ENCODE measurements around the gene PSD.

PSD gene

DNA sequence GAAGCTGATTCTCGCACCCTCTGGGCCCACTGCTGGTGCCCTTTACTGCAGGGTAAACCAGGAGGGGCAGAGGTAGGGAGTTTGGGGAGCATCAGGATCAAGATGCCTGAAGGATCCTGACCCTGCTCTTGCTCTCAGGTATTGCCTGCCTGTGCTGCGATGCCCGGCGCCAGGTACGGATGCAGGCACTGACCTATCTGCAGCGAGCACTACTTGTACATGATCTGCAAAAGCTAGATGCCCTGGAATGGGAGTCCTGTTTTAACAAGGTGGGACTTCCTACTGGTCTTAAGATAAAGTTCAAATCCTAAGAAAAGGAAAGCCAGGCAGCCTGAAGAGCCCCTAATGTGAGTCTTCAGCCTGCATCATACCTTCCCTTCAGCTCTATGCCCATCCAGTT, 39.2 kb downstream of the PSD start:
- TF ChIP-seq, protein P1, sequence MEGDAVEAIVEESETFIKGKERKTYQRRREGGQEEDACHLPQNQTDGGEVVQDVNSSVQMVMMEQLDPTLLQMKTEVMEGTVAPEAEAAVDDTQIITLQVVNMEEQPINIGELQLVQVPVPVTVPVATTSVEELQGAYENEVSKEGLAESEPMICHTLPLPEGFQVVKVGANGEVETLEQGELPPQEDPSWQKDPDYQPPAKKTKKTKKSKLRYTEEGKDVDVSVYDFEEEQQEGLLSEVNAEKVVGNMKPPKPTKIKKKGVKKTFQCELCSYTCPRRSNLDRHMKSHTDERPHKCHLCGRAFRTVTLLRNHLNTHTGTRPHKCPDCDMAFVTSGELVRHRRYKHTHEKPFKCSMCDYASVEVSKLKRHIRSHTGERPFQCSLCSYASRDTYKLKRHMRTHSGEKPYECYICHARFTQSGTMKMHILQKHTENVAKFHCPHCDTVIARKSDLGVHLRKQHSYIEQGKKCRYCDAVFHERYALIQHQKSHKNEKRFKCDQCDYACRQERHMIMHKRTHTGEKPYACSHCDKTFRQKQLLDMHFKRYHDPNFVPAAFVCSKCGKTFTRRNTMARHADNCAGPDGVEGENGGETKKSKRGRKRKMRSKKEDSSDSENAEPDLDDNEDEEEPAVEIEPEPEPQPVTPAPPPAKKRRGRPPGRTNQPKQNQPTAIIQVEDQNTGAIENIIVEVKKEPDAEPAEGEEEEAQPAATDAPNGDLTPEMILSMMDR (IDR thresholded peaks at IDR 0.05; ENCODE audit: low read depth, low read length, missing control alignments) = no peak
- DNase-seq (ENCODE audit: extremely low read depth, low read depth) = no peak
- no peak overlapping the region for H3K4me3 ChIP-seq (replicated peaks; ENCODE audit: low read depth, low read length)

DNA sequence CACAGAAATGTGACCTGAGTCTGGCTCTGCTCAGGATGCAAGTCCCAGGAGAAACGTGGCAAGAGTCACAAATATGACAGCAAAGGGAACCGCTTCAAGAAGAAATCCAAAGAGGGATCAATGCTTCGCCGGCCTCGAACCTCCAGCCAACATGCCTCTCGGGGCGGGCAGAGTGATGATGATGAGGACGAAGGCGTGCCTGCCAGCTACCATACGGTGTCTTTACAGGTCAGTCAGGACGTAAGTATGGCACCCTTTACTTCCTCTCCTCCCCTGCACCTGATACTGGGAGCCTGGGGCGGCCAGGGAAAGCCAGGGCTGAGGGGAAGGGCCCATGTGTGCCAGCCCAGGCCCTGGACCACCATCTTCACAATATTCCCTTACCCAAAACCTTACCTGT, 41.7 kb downstream of the PSD start:
- DNase-seq (ENCODE audit: extremely low read depth, low read depth) = no peak
- no peak overlapping the region for H3K4me3 ChIP-seq (replicated peaks; ENCODE audit: low read depth, low read length)
- TF ChIP-seq, protein P1 (IDR thresholded peaks at IDR 0.05; ENCODE audit: low read depth, low read length, missing control alignments) = no peak

DNA sequence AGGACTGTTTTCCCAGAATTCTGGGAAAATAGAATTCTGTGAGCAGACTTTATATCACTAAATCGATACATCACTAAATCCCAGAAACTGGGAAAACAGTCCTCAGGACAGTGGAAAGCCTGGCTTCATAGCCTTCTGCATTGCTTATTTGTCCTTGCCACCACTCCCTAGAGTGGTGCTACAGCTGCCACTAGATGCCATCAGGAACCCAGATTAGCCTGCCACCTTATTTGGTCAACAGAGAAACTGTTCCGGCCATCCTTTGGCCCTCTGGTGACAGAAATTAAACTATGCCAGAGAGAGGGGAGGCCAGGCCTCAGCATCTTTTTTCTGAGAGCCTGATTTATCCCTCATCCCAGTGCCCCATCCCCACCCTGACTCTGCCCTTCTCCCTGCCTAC, 42.7 kb downstream of the PSD start:
- TF ChIP-seq, protein P1 (IDR thresholded peaks at IDR 0.05; ENCODE audit: low read depth, low read length, missing control alignments) = no peak
- no peak overlapping the region for H3K4me3 ChIP-seq (replicated peaks; ENCODE audit: low read depth, low read length)
- no peak for DNase-seq (ENCODE audit: extremely low read depth, low read depth)

DNA sequence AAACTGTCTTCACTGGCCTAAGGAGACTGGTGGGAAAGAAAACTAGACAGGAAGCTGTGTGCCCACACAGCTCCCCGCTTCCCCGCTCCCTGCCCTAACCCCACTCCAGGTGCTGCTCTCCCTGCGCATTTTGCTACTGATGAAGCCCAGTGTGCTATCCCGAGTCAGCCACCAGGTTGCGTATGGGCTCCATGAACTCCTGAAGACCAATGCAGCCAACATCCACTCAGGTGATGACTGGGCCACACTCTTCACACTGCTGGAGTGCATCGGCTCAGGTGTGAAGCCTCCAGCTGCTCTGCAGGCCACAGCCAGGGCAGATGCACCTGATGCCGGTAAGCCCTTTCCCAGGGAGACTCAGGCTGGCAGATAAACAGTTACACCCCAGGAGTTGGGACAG, 43.3 kb downstream of the PSD start:
- H3K4me3 ChIP-seq (replicated peaks; ENCODE audit: low read depth, low read length) = no peak overlapping the region
- DNase-seq (ENCODE audit: extremely low read depth, low read depth) = no peak
- TF ChIP-seq, protein P1 (IDR thresholded peaks at IDR 0.05; ENCODE audit: low read depth, low read length, missing control alignments) = peak; percentile 13

DNA sequence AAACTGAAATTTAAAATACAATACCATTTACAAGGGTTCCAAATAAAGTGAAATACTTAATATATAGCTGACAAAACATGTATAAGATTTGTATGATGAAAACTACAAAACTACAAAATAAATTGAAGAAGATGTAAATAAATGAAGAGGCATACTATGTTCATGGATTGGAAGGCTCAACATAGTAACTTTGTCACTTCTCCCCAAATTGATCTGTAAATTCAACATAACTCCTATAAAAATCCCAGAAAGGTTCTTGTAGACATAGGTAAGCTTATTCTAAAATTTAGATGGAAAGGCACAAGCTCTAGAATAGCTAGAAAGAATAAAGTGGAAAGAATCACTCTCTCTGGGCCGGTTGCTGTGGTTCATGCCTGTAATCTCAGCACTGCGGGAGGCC, 47.3 kb downstream of the PSD start:
- H3K4me3 ChIP-seq (replicated peaks; ENCODE audit: low read depth, low read length) = no peak overlapping the region
- TF ChIP-seq, protein P1 (IDR thresholded peaks at IDR 0.05; ENCODE audit: low read depth, low read length, missing control alignments) = no peak
- no peak for DNase-seq (ENCODE audit: extremely low read depth, low read depth)

DNA sequence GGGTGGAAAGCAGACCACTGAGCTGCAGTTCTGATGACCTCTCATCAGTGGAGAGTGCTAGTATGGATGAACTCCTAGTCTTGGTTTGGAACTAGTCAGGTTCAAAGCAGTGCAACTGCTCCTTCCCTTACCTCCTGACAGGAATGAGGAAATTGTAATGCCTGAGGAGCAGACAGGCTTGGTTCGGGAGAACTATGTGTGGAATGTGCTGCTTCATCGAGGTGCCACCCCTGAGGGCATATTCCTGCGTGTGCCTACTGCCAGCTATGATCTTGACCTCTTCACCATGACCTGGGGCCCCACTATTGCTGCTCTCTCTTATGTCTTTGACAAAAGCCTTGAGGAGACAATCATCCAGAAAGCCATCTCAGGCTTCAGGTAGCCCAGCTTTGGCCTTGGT, 50.5 kb downstream of the PSD start:
- H3K4me3 ChIP-seq (replicated peaks; ENCODE audit: low read depth, low read length) = no peak overlapping the region
- no peak for DNase-seq (ENCODE audit: extremely low read depth, low read depth)
- TF ChIP-seq, protein P1 (IDR thresholded peaks at IDR 0.05; ENCODE audit: low read depth, low read length, missing control alignments) = no peak

DNA sequence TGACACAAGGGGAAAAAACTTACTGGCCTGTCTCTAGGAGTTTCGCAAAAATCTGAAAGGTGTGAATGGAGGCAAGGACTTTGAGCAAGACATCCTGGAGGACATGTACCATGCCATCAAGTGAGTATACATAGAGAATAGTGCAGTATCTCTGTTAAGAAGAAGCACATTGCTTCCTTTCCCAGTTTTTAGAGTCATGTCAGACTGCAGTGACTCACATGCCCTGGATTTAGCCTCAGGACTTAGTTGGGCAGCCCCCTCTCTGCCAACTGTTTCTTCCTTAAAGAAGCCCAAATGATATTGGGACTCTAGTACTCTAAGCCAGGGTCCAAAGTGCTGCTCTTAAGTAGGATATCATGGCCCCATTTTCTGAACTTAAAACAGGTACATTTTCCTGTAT, 51.1 kb downstream of the PSD start:
- DNase-seq (ENCODE audit: extremely low read depth, low read depth) = no peak
- TF ChIP-seq, protein P1 (IDR thresholded peaks at IDR 0.05; ENCODE audit: low read depth, low read length, missing control alignments) = no peak

More for the DNA sequence above, 51.1 kb downstream of the PSD start:
- H3K4me3 ChIP-seq (replicated peaks; ENCODE audit: low read depth, low read length) = no peak overlapping the region
